WTC11 (cell line): ENCODE data around the gene ELOVL7. TPM values are rescaled to one million over a fixed set of nuclear protein-coding genes. Genes with fewer than 3 reads are reported as not detected.

Source experiments
- ATAC-seq: fragments of 200-7000 bp; cut with Tn5 transposase; 2 replicates; pipeline ENCODE4 v1.10.0; 2021; ENCODE audit warnings: mild to moderate bottlenecking, moderate library complexity
- CTCF ChIA-PET: fragments of 300-600 bp; sonication (Branson Sonifier 250); formaldehyde crosslinking; loops from one replicate; lab custom pipeline; 2021; ENCODE audit warnings: antibody characterized with exemption; lab: Charles Lee
- POLR2A ChIA-PET: fragments of 350-600 bp; sonication (Branson Sonifier 250); formaldehyde crosslinking; loops from one replicate; lab custom pipeline; 2021; ENCODE audit warnings: antibody characterized with exemption; lab: Charles Lee
- DNase-seq: peaks from one replicate; pipeline ENCODE4 v3.0.0; 2021; ENCODE audit warnings: low spot score
- H3K27ac Mint-ChIP-seq: 2 replicates; pipeline ENCODE4 v1.8.0; 2021; ENCODE audit warnings: mixed read lengths
- H3K27me3 Mint-ChIP-seq: 2 replicates; pipeline ENCODE4 v1.8.0; 2021; ENCODE audit warnings: low read depth, mild to moderate bottlenecking, moderate library complexity, mixed read lengths
- H3K36me3 Mint-ChIP-seq: 2 replicates; pipeline ENCODE4 v1.8.0; 2021; ENCODE audit warnings: mixed read lengths
- H3K4me1 Mint-ChIP-seq: 2 replicates; pipeline ENCODE4 v1.8.0; 2022; ENCODE audit warnings: mixed read lengths
- H3K4me3 Mint-ChIP-seq: 2 replicates; pipeline ENCODE4 v1.8.0; 2021; ENCODE audit warnings: mild to moderate bottlenecking, moderate library complexity, mixed read lengths
- H3K9me3 Mint-ChIP-seq: 2 replicates; pipeline ENCODE4 v1.8.0; 2021; ENCODE audit warnings: mixed read lengths
- AFF4 ChIP-seq: sonication (generic); formaldehyde crosslinking; IDR thresholded peaks from 2 replicates; pipeline ENCODE4 v1.8.1; 2023; ENCODE audit warnings: mild to moderate bottlenecking, missing genetic modification reagents, borderline replicate concordance
- ARID4B ChIP-seq: sonication (generic); formaldehyde crosslinking; IDR thresholded peaks from 2 replicates; pipeline ENCODE4 v1.8.0; 2023; ENCODE audit warnings: missing genetic modification reagents, mild to moderate bottlenecking, borderline replicate concordance
- E2F5 ChIP-seq: sonication (generic); formaldehyde crosslinking; IDR thresholded peaks from 2 replicates; pipeline ENCODE4 v1.8.1; 2022; ENCODE audit warnings: mild to moderate bottlenecking, moderate library complexity, missing genetic modification reagents
- ERG ChIP-seq: fragments of 250-450 bp; sonication (Bioruptor Pico); IDR thresholded peaks from 2 replicates; pipeline ENCODE4 v1.8.0; 2021; ENCODE audit warnings: mild to moderate bottlenecking
- FOXK1 ChIP-seq: sonication (generic); formaldehyde crosslinking; IDR thresholded peaks from 2 replicates; pipeline ENCODE4 v1.8.0; 2022; ENCODE audit warnings: mild to moderate bottlenecking, moderate library complexity, missing genetic modification reagents
- GRHL2 ChIP-seq: fragments of 250-450 bp; sonication (Bioruptor Pico); IDR thresholded peaks from 2 replicates; pipeline ENCODE4 v1.8.0; 2022; ENCODE audit warnings: mild to moderate bottlenecking, moderate library complexity; ENCODE audit not compliant: insufficient replicate concordance, severe bottlenecking
- IRF1 ChIP-seq: sonication (generic); formaldehyde crosslinking; IDR thresholded peaks from 2 replicates; pipeline ENCODE4 v1.8.0; 2023; ENCODE audit warnings: missing genetic modification reagents
- JAZF1 ChIP-seq: fragments of 250-450 bp; sonication (Bioruptor Pico); IDR thresholded peaks from 2 replicates; pipeline ENCODE4 v1.9.0; 2021; ENCODE audit warnings: moderate library complexity, mild to moderate bottlenecking, inconsistent platforms
- MLX ChIP-seq: sonication (generic); formaldehyde crosslinking; IDR thresholded peaks from 2 replicates; pipeline ENCODE4 v1.8.1; 2023; ENCODE audit warnings: mild to moderate bottlenecking, missing genetic modification reagents, moderate library complexity
- NFATC4 ChIP-seq: fragments of 250-450 bp; sonication (Bioruptor Pico); IDR thresholded peaks from 2 replicates; pipeline ENCODE4 v1.9.0; 2021; ENCODE audit warnings: mild to moderate bottlenecking
- NR2C2 ChIP-seq: sonication (generic); formaldehyde crosslinking; IDR thresholded peaks from 2 replicates; pipeline ENCODE4 v1.8.0; 2022; ENCODE audit warnings: mild to moderate bottlenecking, missing genetic modification reagents
- OVOL2 ChIP-seq: fragments of 250-450 bp; sonication (Bioruptor Pico); IDR thresholded peaks from 2 replicates; pipeline ENCODE4 v1.9.0; 2021; ENCODE audit warnings: mild to moderate bottlenecking, borderline replicate concordance
- PRRX2 ChIP-seq: fragments of 250-450 bp; sonication (Bioruptor Pico); IDR thresholded peaks from 2 replicates; pipeline ENCODE4 v1.8.0; 2021; ENCODE audit warnings: mild to moderate bottlenecking
- SMAD3 ChIP-seq: sonication (generic); formaldehyde crosslinking; IDR thresholded peaks from 2 replicates; pipeline ENCODE4 v1.8.0; 2022; ENCODE audit warnings: missing genetic modification reagents, mild to moderate bottlenecking, borderline replicate concordance
- SOX15 ChIP-seq: fragments of 250-450 bp; sonication (Bioruptor Pico); IDR thresholded peaks from 2 replicates; pipeline ENCODE4 v1.9.0; 2021; ENCODE audit warnings: mild to moderate bottlenecking
- TEAD1 ChIP-seq: sonication (generic); formaldehyde crosslinking; IDR thresholded peaks from 2 replicates; pipeline ENCODE4 v1.8.0; 2022; ENCODE audit warnings: mild to moderate bottlenecking, missing genetic modification reagents
- ZBTB21 ChIP-seq: sonication (generic); formaldehyde crosslinking; IDR thresholded peaks from 2 replicates; pipeline ENCODE4 v1.8.1; 2023; ENCODE audit warnings: mild to moderate bottlenecking, missing genetic modification reagents, borderline replicate concordance
- ZNF138 ChIP-seq: sonication (generic); formaldehyde crosslinking; conservative IDR thresholded peaks from 2 replicates; pipeline ENCODE4 v1.8.1; 2022; ENCODE audit warnings: mild to moderate bottlenecking, moderate library complexity, missing genetic modification reagents
- total RNA-seq: library from RNA; stranded (reverse); gene quantifications from 3 replicates; pipeline ENCODE4 v1.2.3, GENCODE V29; 2021

ELOVL7 gene
- total RNA-seq, 1 experiment from 2014 or later: 7.1 TPM

GRCh38 chr5:60851626-60852025, 7.6 kb upstream of the ELOVL7 start (continued):
- no peak for TF ChIP-seq E2F5 (CRISPR knock-in tag)
- TF ChIP-seq JAZF1 (CRISPR knock-in tag): no peak
- no peak for TF ChIP-seq ZNF138 (CRISPR knock-in tag)
- TF ChIP-seq SOX15 (CRISPR knock-in tag): no peak
- TF ChIP-seq SMAD3 (CRISPR knock-in tag): no peak
- no peak for TF ChIP-seq ERG
- no peak for TF ChIP-seq TEAD1 (CRISPR knock-in tag)

- Mint-ChIP-seq H3K36me3 (no peaks in the 10 kb centered on the region), H3K27me3 (peaks cover 23% of the 10 kb centered on the region), H3K4me1 (peaks cover 28% of the 10 kb centered on the region), H3K4me3 (no peak overlapping the region), H3K27ac (no peak overlapping the region), H3K9me3 (no peaks in the 10 kb centered on the region)
- CTCF ChIA-PET: no interaction called here
- ATAC-seq (no peak), DNase-seq (no peak)
- no peak for TF ChIP-seq ZBTB21
- no peak for TF ChIP-seq MLX
- no peak for TF ChIP-seq OVOL2
- TF ChIP-seq GRHL2 (CRISPR knock-in tag): no peak
- no peak for TF ChIP-seq ARID4B (CRISPR knock-in tag)
- TF ChIP-seq FOXK1: no peak
- TF ChIP-seq IRF1 (CRISPR knock-in tag): no peak
- no peak for TF ChIP-seq NR2C2 (CRISPR knock-in tag)
- no peak for TF ChIP-seq AFF4 (CRISPR knock-in tag)
- no peak for TF ChIP-seq PRRX2 (CRISPR knock-in tag)
- TF ChIP-seq NFATC4: no peak
- TF ChIP-seq, all 79 proteins: peak for 0
- POLR2A ChIA-PET: no interaction called here
Measured at GRCh38 chr5:60846298-60846697, 2.2 kb upstream of the ELOVL7 start.
